ENCODE measurements around the gene TESK2.

TESK2 gene

GRCh38 chr1:45354838-45355237 is 136.1 kb downstream of the TESK2 start:
- H3K4me3 ChIP-seq (ENCODE audit: low read depth, low read length) = no peak overlapping the region
- H3K36me3 ChIP-seq (ENCODE audit: control insufficient read depth, insufficient read depth, low read length) = no peaks in the 10 kb centered on the region
- no peak overlapping the region for H3K9ac ChIP-seq
- no peak overlapping the region for H3K27ac ChIP-seq
- H2AFZ ChIP-seq = no peak overlapping the region
- no peak for TF ChIP-seq CTCF (IDR thresholded peaks at IDR 0.05)
- no peaks in the 10 kb centered on the region for H3K79me2 ChIP-seq
- H3K27me3 ChIP-seq (ENCODE audit: control insufficient read depth, insufficient read depth, low read length) = no peaks in the 10 kb centered on the region
- peaks cover 4% of the 10 kb centered on the region for H3K4me1 ChIP-seq
- no peaks in the 10 kb centered on the region for H3K9me3 ChIP-seq (ENCODE audit: control insufficient read depth, low read length)
- no peak overlapping the region for H3K4me2 ChIP-seq (ENCODE audit: low read length)

GRCh38 chr1:45353685-45354084 is 137.3 kb downstream of the TESK2 start:
- H3K79me2 ChIP-seq = no peaks in the 10 kb centered on the region
- H2AFZ ChIP-seq = no peak overlapping the region
- no peak overlapping the region for H3K4me2 ChIP-seq (ENCODE audit: low read length)
- H3K9me3 ChIP-seq (ENCODE audit: control insufficient read depth, low read length) = no peaks in the 10 kb centered on the region
- no peaks in the 10 kb centered on the region for H3K27me3 ChIP-seq (ENCODE audit: control insufficient read depth, insufficient read depth, low read length)
- no peak overlapping the region for H3K27ac ChIP-seq
- no peak overlapping the region for H3K4me3 ChIP-seq (ENCODE audit: low read depth, low read length)
- H3K9ac ChIP-seq = no peak overlapping the region
- peaks cover 13% of the 10 kb centered on the region for H3K4me1 ChIP-seq
- no peak for TF ChIP-seq CTCF (IDR thresholded peaks at IDR 0.05)
- H3K36me3 ChIP-seq (ENCODE audit: control insufficient read depth, insufficient read depth, low read length) = no peaks in the 10 kb centered on the region

GRCh38 chr1:45351508-45351907 is 139.5 kb downstream of the TESK2 start:
- no peaks in the 10 kb centered on the region for H3K79me2 ChIP-seq
- no peak for TF ChIP-seq CTCF (IDR thresholded peaks at IDR 0.05)
- no peaks in the 10 kb centered on the region for H3K27me3 ChIP-seq (ENCODE audit: control insufficient read depth, insufficient read depth, low read length)
- no peak overlapping the region for H3K27ac ChIP-seq
- H3K9me3 ChIP-seq (ENCODE audit: control insufficient read depth, low read length) = no peaks in the 10 kb centered on the region
- H3K4me1 ChIP-seq = peaks cover 26% of the 10 kb centered on the region
- no peaks in the 10 kb centered on the region for H3K36me3 ChIP-seq (ENCODE audit: control insufficient read depth, insufficient read depth, low read length)
- no peak overlapping the region for H3K9ac ChIP-seq
- H2AFZ ChIP-seq = no peak overlapping the region
- no peak overlapping the region for H3K4me2 ChIP-seq (ENCODE audit: low read length)
- no peak overlapping the region for H3K4me3 ChIP-seq (ENCODE audit: low read depth, low read length)

- Histone ChIP-seq H3K4me2 (ENCODE audit: low read length) (peak overlapping the region; percentile 54), H3K9ac (no peak overlapping the region), H2AFZ (peak overlapping the region; percentile 83), H3K9me3 (ENCODE audit: control insufficient read depth, low read length) (no peaks in the 10 kb centered on the region), H3K27me3 (ENCODE audit: control insufficient read depth, insufficient read depth, low read length) (no peaks in the 10 kb centered on the region), H3K27ac (peak overlapping the region; percentile 94), H3K36me3 (ENCODE audit: control insufficient read depth, insufficient read depth, low read length) (no peaks in the 10 kb centered on the region), H3K4me3 (ENCODE audit: low read depth, low read length) (no peak overlapping the region), H3K79me2 (no peaks in the 10 kb centered on the region), H3K4me1 (peaks cover 26% of the 10 kb centered on the region)
- TF ChIP-seq CTCF (IDR thresholded peaks at IDR 0.05) = no peak
Measured at GRCh38 chr1:45348966-45349677, 141.8 kb downstream of the TESK2 start.

- no peaks in the 10 kb centered on the region for H3K79me2 ChIP-seq
- peak overlapping the region; percentile 22 for H3K4me2 ChIP-seq (ENCODE audit: low read length)
- no peak overlapping the region for H3K4me3 ChIP-seq (ENCODE audit: low read depth, low read length)
- no peaks in the 10 kb centered on the region for H3K36me3 ChIP-seq (ENCODE audit: control insufficient read depth, insufficient read depth, low read length)
- no peak for TF ChIP-seq CTCF (IDR thresholded peaks at IDR 0.05)
- H3K27ac ChIP-seq = peak overlapping the region; percentile 94
- H3K9ac ChIP-seq = no peak overlapping the region
- no peaks in the 10 kb centered on the region for H3K9me3 ChIP-seq (ENCODE audit: control insufficient read depth, low read length)
- peaks cover 26% of the 10 kb centered on the region for H3K4me1 ChIP-seq
- H2AFZ ChIP-seq = peak overlapping the region; percentile 83
- H3K27me3 ChIP-seq (ENCODE audit: control insufficient read depth, insufficient read depth, low read length) = no peaks in the 10 kb centered on the region
Measured at GRCh38 chr1:45348609-45348965, 142.4 kb downstream of the TESK2 start.
